Endothelial cell of umbilical vein (primary cell): ENCODE data around the gene KCNK10. TPM values are rescaled to one million over a fixed set of nuclear protein-coding genes. Genes with fewer than 3 reads are reported as not detected.

Experiments
- BruUV-seq: library from RNA; stranded (reverse); fragments of 400-500 nt; replicated peaks from 2 replicates; lab custom pipeline; 2021; lab: Mats Ljungman, UMichigan
- CTCF ChIA-PET: fragments of 300-600, 350-600 bp; sonication (Branson Sonifier 250); formaldehyde crosslinking; loops from one replicate; lab custom pipeline; 2021; ENCODE audit warnings: antibody characterized with exemption, inconsistent platforms; lab: Charles Lee
- POLR2A ChIA-PET: fragments of 300-600, 350-600 bp; sonication (Branson Sonifier 250); formaldehyde crosslinking; loops from one replicate; lab custom pipeline; 2021; ENCODE audit warnings: antibody characterized with exemption, inconsistent platforms; lab: Charles Lee
- DNase-seq: peaks from one replicate; pipeline ENCODE4 v3.0.0-alpha.2; 2011; ENCODE audit warnings: low read depth, low spot score
- FAIRE-seq: peaks from 2 replicates; lab custom pipeline; 2011; peaks lifted over from hg19 to GRCh38; lab: Jason Lieb, UNC
- H2AFZ ChIP-seq: 2 replicates; pipeline ENCODE4 v1.6.0; 2012; ENCODE audit warnings: low read depth, low read length, control low read depth, inconsistent platforms
- H3K27ac ChIP-seq: 2 replicates; pipeline ENCODE4 v1.5.1; 2011; ENCODE audit warnings: low read depth, mild to moderate bottlenecking, control low read depth, low read length, moderate library complexity; ENCODE audit not compliant: insufficient read depth
- H3K27me3 ChIP-seq, 2 experiments: 2 replicates each; pipeline versions ENCODE4 v1.6.0 to v1.6.1; 2011; ENCODE audit warnings: low read length in 2 of 2, mixed read lengths in 1 of 2; ENCODE audit not compliant: control insufficient read depth in 2 of 2, insufficient read depth in 2 of 2
- H3K36me3 ChIP-seq, 2 experiments: 2 replicates in 1 of 2; 3 replicates in 1 of 2; pipeline ENCODE4 v1.5.1; 2011; ENCODE audit warnings: low read length in 2 of 2, mild to moderate bottlenecking in 1 of 2, moderate library complexity in 1 of 2; ENCODE audit not compliant: control insufficient read depth in 2 of 2, insufficient read depth in 2 of 2; ENCODE audit errors: extremely low read depth in 1 of 2
- H3K4me1 ChIP-seq: 3 replicates; pipeline ENCODE4 v1.5.1; 2011; ENCODE audit warnings: mild to moderate bottlenecking, low read length; ENCODE audit not compliant: control insufficient read depth, insufficient read depth; ENCODE audit errors: extremely low read depth
- H3K4me2 ChIP-seq: 2 replicates; pipeline ENCODE4 v1.6.1; 2011; ENCODE audit warnings: low read length, control low read depth, mixed read lengths; ENCODE audit not compliant: insufficient read depth
- H3K4me3 ChIP-seq, 3 experiments: fragments of 200-600 bp in 1 of 3; sonication (generic), shearing (Covaris generic) in 1 of 3; replicated peaks in 1 of 3; 2 replicates each; pipeline ENCODE4 v1.5.1; 2011 to 2016; ENCODE audit warnings: control low read depth in 3 of 3, low read length in 3 of 3, mild to moderate bottlenecking in 2 of 3, inconsistent platforms in 1 of 3, low read depth in 1 of 3, moderate library complexity in 1 of 3; ENCODE audit not compliant: insufficient read depth in 1 of 3
- H3K79me2 ChIP-seq: 2 replicates; pipeline ENCODE4 v1.6.0; 2012; ENCODE audit warnings: low read length, inconsistent platforms; ENCODE audit not compliant: control insufficient read depth, insufficient read depth
- H3K9ac ChIP-seq: replicated peaks from 2 replicates; pipeline ENCODE3; 2011; ENCODE audit warnings: low read length, control low read depth; ENCODE audit not compliant: insufficient read depth; ENCODE audit errors: extremely low read depth
- H3K9me1 ChIP-seq: replicated peaks from 3 replicates; pipeline ENCODE4 v1.6.0; 2011; ENCODE audit warnings: mild to moderate bottlenecking, low read length; ENCODE audit not compliant: control insufficient read depth, insufficient read depth; ENCODE audit errors: extremely low read depth
- H3K9me3 ChIP-seq: replicated peaks from 2 replicates; pipeline ENCODE4 v1.5.1; 2012; ENCODE audit warnings: low read length, inconsistent platforms; ENCODE audit not compliant: control insufficient read depth, insufficient read depth
- H4K20me1 ChIP-seq: replicated peaks from 2 replicates; pipeline ENCODE3; 2011; ENCODE audit warnings: mild to moderate bottlenecking, low read length; ENCODE audit not compliant: control insufficient read depth, insufficient read depth; ENCODE audit errors: extremely low read depth
- JUN ChIP-seq: IDR thresholded peaks from 2 replicates; pipeline ENCODE4 v1.6.1; 2011; ENCODE audit warnings: borderline replicate concordance, low read depth; ENCODE audit not compliant: insufficient read length, insufficient read depth
- dilution Hi-C: fragments of 300-500 bp; cut with MboI; formaldehyde crosslinking; loops from one replicate; pipeline ENCODE4 v1.15.0; 2019; ENCODE audit warnings: low sequenced_read_pairs; ENCODE audit not compliant: extremely low pct_ligation_motif_present
- intact Hi-C: fragments of 100-400 bp; cut with micrococcal nuclease; formaldehyde crosslinking; loops from one replicate; pipeline ENCODE4 v1.10.0; 2022
- polyA plus RNA-seq, 4 experiments: library from polyadenylated mRNA; depleted of rRNA in 3 of 4; stranded (reverse) in 3 of 4; unstranded in 1 of 4; fragments of >200 nt; gene quantifications; 2 replicates each; pipeline versions ENCODE4 v1.2.1 to v1.2.3, GENCODE V29; 2011 to 2012; ENCODE audit warnings: missing spikeins in 1 of 4
- total RNA-seq: library from RNA; stranded (reverse); gene quantifications from 2 replicates; pipeline ENCODE4 v1.2.3, GENCODE V29; 2021
- TF ChIP-seq, protein P1 (sequence below), 2 donors: IDR thresholded peaks; 1 replicate in 1 of 2; 2 replicates in 1 of 2; pipeline ENCODE4 v1.5.1; 2011; ENCODE audit warnings: low read length in 2 of 2, mild to moderate bottlenecking in 2 of 2, moderate library complexity in 2 of 2, control low read depth in 1 of 2, inconsistent platforms in 1 of 2, low read depth in 1 of 2; ENCODE audit not compliant: insufficient read depth in 1 of 2; ENCODE audit errors: extremely low read depth in 1 of 2

Gene KCNK10
- total and polyA plus RNA-seq, 2 donors (not counting 3 experiments of a cell fraction or from before 2014, with no cell fraction given): not detected

GRCh38 chr14:88189417-88190191 is 133.5 kb downstream of the KCNK10 start:
- H3K79me2 ChIP-seq: no peaks in the 10 kb centered on the region
- H4K20me1 ChIP-seq: no peaks in the 10 kb centered on the region
- TF ChIP-seq JUN: no peak
- TF ChIP-seq, protein P1, sequence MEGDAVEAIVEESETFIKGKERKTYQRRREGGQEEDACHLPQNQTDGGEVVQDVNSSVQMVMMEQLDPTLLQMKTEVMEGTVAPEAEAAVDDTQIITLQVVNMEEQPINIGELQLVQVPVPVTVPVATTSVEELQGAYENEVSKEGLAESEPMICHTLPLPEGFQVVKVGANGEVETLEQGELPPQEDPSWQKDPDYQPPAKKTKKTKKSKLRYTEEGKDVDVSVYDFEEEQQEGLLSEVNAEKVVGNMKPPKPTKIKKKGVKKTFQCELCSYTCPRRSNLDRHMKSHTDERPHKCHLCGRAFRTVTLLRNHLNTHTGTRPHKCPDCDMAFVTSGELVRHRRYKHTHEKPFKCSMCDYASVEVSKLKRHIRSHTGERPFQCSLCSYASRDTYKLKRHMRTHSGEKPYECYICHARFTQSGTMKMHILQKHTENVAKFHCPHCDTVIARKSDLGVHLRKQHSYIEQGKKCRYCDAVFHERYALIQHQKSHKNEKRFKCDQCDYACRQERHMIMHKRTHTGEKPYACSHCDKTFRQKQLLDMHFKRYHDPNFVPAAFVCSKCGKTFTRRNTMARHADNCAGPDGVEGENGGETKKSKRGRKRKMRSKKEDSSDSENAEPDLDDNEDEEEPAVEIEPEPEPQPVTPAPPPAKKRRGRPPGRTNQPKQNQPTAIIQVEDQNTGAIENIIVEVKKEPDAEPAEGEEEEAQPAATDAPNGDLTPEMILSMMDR (IDR thresholded peaks at IDR 0.05; ENCODE audit: extremely low read depth in 1 of 2, insufficient read depth in 1 of 2, low read depth in 1 of 2, low read length in 2 of 2): peak; percentile 47 to 58
- peak overlapping the region; percentile 22 for H3K4me2 ChIP-seq
- no peak overlapping the region for H3K9ac ChIP-seq
- no peaks in the 10 kb centered on the region for H3K36me3 ChIP-seq
- dilution Hi-C loops (no loop called here), intact Hi-C loops (loop anchor here (1.0 to 5.0 kb wide), 5 partner anchors 191 to 373 kb away; partner anchors contain the start of gene ZC3H14)
- DNase-seq: peak; percentile 75
- no peaks in the 10 kb centered on the region for H3K9me3 ChIP-seq
- ChIA-PET CTCF (interaction anchor here (0.6 to 3.2 kb wide), 27 partner anchors 9 to 837 kb away, joined by 3 to 24 read pairs (median 5); no protein-coding TSS in a partner anchor), POLR2A (no interaction called here)
- H3K27me3 ChIP-seq: no peaks in the 10 kb centered on the region
- H3K4me3 ChIP-seq: no peak overlapping the region
- peak; percentile 71 for FAIRE-seq
- H3K4me1 ChIP-seq: no peaks in the 10 kb centered on the region
- BruUV-seq: no TSS peak
- H2AFZ ChIP-seq: peak overlapping the region; percentile 55
- H3K27ac ChIP-seq: no peak overlapping the region
- H3K9me1 ChIP-seq: no peaks in the 10 kb centered on the region
